AG04449 (cell line): ENCODE results near the gene AMFR.

Experiments
- CTCF ChIA-PET: fragments of 350-600 bp; formaldehyde crosslinking; extraction: SDS; loops from one replicate; lab custom pipeline; 2021; ENCODE audit warnings: antibody characterized with exemption; lab: Yijun Ruan, JAX
- POLR2A ChIA-PET: fragments of 400-600, 350-600 bp; formaldehyde crosslinking; extraction: SDS; loops from one replicate; lab custom pipeline; 2020; ENCODE audit warnings: antibody characterized with exemption, inconsistent platforms; lab: Yijun Ruan, JAX
- DNase-seq: peaks from one replicate; pipeline ENCODE4 v3.0.0-alpha.2; 2010; ENCODE audit warnings: low read depth, low spot score
- H3K4me3 ChIP-seq: 2 replicates; pipeline ENCODE4 v1.5.1; 2011; ENCODE audit warnings: low read depth, mild to moderate bottlenecking, control low read depth, low read length
- TF ChIP-seq, protein P1 (sequence below): IDR thresholded peaks from one replicate; pipeline ENCODE4 v1.5.1; 2011; ENCODE audit warnings: mild to moderate bottlenecking, moderate library complexity, low read length, control low read depth, inconsistent platforms; ENCODE audit not compliant: insufficient read depth; ENCODE audit errors: missing control alignments

Gene AMFR

DNA sequence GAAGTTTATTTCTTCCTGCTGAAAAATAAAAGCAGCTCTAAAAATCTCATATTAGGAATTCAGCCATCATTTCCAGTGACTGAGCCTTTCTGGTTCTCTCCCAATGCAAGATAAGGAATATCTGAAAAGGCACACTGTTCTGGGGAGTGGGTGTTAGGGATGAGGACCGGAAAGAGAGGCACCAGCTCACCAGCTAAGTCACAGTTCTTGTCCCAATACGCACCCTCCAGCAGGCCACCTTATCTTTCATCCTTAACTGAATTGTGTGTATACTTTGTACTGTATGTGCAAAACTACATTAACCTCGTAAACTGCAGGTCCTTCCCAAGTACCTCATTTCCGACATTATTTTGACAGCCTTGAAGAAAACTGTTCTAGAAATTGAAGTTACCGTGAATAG, 11.0 kb downstream of the AMFR start:
- no peak for DNase-seq
- CTCF ChIA-PET = interaction anchor here (0.7 kb wide), 1 partner anchor 13 kb away, joined by 3 read pairs; no protein-coding TSS in a partner anchor
- POLR2A ChIA-PET = no interaction called here
- TF ChIP-seq, protein P1, sequence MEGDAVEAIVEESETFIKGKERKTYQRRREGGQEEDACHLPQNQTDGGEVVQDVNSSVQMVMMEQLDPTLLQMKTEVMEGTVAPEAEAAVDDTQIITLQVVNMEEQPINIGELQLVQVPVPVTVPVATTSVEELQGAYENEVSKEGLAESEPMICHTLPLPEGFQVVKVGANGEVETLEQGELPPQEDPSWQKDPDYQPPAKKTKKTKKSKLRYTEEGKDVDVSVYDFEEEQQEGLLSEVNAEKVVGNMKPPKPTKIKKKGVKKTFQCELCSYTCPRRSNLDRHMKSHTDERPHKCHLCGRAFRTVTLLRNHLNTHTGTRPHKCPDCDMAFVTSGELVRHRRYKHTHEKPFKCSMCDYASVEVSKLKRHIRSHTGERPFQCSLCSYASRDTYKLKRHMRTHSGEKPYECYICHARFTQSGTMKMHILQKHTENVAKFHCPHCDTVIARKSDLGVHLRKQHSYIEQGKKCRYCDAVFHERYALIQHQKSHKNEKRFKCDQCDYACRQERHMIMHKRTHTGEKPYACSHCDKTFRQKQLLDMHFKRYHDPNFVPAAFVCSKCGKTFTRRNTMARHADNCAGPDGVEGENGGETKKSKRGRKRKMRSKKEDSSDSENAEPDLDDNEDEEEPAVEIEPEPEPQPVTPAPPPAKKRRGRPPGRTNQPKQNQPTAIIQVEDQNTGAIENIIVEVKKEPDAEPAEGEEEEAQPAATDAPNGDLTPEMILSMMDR = no peak
- no peak overlapping the region for H3K4me3 ChIP-seq

DNA sequence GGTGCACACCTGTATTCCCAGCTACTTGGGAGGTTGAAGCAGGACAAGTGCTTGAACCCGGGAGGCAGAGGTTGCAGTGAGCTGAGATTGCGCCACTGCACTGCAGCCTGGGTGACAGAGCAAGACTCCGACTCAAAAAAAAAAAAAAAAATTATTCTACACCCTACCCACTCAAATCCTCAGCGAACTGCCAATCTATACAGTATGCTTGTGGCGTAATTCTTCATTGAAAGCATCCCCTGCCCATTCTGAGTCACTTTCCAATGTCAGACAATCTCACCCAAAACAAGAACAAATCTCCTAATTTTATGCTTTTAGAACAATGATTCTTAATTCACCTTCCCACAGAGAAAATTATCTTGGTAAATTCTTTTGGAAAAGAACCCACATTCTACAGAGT, 12.0 kb downstream of the AMFR start:
- TF ChIP-seq, protein P1 = no peak
- ChIA-PET CTCF (no interaction called here), POLR2A (no interaction called here)
- H3K4me3 ChIP-seq = no peak overlapping the region
- DNase-seq = no peak

DNA sequence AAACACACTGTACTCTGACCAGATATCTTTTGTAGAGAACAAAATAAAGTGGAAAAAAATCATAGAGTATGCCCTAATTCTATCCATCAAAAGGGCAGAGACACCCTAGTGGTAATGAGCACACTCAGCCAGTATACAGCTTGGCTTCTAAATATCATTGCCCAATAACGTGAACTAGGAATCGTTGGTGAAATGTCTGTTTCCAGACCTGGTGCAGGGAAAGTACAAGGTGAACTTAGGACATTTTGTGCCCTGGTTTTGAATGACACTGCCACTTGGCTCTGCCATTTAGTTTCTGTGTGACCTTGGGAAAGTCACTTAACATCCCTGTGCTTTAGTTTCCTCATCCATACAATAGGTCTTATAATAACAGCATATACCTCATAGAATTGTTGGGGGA, 13.7 kb downstream of the AMFR start:
- no peak overlapping the region for H3K4me3 ChIP-seq
- ChIA-PET POLR2A (no interaction called here), CTCF (no interaction called here)
- no peak for DNase-seq
- TF ChIP-seq, protein P1 = no peak

DNA sequence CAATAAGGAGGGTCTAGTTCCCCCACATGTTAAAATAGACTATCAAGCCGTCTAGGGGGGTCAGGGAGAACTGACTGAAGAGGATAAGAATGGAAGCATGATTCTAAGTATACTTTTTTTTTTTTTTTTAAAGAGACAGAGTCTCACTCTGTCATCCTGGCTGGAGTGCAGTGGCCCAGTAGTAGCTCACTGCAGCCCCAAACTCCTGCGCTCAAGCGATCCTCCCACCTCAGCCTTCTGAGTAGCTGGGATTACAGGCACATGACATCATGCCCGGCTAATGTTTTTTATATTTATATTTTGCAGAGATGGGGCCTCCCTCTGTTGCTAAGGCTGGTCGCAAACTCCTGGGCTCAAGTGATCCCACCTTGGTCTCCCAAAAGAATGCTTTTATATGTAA, 14.2 kb downstream of the AMFR start:
- CTCF ChIA-PET = no interaction called here
- no peak overlapping the region for H3K4me3 ChIP-seq

DNA sequence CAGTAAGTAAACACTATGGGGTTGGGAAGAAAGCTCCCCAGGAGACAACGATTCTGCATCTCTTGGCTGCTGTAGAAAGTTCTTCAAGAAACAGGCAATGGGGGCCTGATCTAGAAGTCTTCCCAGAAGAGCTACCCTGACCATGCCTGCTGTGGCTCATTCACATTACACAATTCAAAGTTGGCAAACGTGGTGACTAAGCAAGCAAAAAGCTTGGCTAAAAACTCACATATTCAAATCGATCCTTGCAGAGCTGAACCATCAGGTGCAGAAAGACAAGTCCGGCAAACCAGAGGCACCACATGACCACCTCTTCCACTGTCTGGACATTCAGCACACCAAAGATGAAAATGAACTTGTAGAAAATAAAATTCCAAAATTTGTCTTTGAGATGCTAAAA, 16.1 kb downstream of the AMFR start:
- ChIA-PET CTCF (interaction anchor here (1.0 to 1.5 kb wide), 2 partner anchors 53 to 105 kb away, joined by 3 read pairs; no protein-coding TSS in a partner anchor), POLR2A (no interaction called here)

More for the DNA sequence above, 14.2 kb downstream of the AMFR start:
- POLR2A ChIA-PET = no interaction called here
- TF ChIP-seq, protein P1 = no peak
- no peak for DNase-seq

DNA sequence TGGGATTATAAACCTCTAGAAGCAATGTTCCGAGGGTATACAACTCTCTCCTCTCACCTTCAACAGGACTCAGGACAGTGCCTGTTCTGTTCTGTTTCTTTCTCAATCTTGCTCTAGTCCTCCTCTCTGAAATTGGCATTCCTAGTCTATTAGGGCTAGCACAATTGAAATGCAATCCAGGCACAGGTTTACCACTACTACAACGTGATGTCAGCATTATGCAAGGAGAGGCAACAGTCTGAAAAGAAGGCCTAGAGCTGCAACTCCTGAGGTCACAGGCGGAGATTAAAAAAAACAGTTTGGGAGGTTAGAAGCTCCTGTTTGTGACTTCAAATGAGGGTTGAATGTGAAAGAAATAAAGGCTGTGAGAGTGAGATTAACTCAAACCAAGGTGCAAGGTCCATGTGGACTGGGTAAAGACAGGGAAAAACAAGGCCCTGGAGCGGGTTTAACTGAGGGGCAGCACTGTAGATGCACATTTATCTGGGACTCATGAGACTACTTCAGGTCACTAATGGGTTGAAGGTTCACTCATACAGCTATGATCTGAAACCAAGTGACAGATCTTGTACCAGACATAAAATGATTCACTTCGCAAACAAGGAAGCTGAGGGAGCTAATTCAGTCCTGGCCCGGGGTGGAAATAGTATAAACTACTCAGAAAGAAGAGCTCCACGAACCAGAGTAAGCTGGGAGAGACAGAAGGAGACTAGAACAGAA, 16.8 kb downstream of the AMFR start:
- ChIA-PET CTCF (interaction anchor here (0.8 to 1.5 kb wide), 2 partner anchors 16 to 105 kb away, joined by 3 read pairs; partner anchors contain the start of gene AMFR), POLR2A (no interaction called here)
- H3K4me3 ChIP-seq = no peak overlapping the region
- DNase-seq = no peak
- TF ChIP-seq, protein P1 = no peak

More for the DNA sequence above, 16.1 kb downstream of the AMFR start:
- no peak for DNase-seq
- no peak overlapping the region for H3K4me3 ChIP-seq
- TF ChIP-seq, protein P1 = no peak
